HG03064 (cell line): ENCODE data around the gene KRI1.

Experiments used
- ATAC-seq: cut with Tn5 transposase; IDR thresholded peaks from one replicate; pipeline ENCODE4 v1.9.1; 2021; ENCODE audit warnings: low read depth; ENCODE audit not compliant: unreplicated experiment

The KRI1 gene

GRCh38 chr19:10565567-10566407 is at the start of gene KRI1:
TSS of gene KRI1 (minus strand) at chr19:10566010. CDS start at chr19:10565999, 11 bp downstream.
- no peak for ATAC-seq

DNA sequence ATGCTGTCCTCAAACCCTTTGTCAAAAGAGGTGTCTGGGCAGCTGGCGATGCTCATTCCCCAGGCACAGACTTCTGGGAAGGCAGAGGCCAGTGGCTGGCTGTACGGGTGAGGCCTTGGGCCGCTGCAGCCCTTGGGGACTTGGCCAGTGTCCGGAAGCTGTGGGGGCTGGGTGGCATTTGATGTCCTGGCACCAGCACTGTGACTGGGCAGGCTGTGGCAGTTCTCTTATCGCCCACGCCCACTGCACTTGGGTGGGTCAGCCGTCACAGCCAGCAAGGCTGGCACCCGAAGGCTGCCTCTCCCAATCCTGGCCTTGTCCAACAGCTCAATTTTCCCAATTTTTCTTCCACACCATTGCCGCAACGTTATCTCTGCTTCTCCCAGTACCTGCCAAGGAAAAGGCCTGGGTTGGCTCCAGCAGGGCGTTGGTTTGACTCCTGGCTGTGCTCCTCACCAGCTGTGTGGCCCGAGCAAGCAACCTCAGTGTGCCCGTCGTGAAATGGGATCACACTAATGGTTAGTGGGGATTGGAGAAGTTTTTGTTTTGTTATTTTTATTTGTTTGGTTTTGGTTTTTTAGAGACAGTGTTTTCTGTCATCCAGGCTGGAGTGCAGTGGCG is 46.8 kb upstream of the KRI1 start:
- no peak for ATAC-seq

- no peak for ATAC-seq
Measured at GRCh38 chr19:10611907-10612306, 46.1 kb upstream of the KRI1 start.

- ATAC-seq = no peak
Measured at GRCh38 chr19:10604460-10604980, 38.7 kb upstream of the KRI1 start.

GRCh38 chr19:10603873-10604459 is 38.2 kb upstream of the KRI1 start:
- no peak for ATAC-seq

GRCh38 chr19:10603084-10603872 is 37.5 kb upstream of the KRI1 start:
- no peak for ATAC-seq

DNA sequence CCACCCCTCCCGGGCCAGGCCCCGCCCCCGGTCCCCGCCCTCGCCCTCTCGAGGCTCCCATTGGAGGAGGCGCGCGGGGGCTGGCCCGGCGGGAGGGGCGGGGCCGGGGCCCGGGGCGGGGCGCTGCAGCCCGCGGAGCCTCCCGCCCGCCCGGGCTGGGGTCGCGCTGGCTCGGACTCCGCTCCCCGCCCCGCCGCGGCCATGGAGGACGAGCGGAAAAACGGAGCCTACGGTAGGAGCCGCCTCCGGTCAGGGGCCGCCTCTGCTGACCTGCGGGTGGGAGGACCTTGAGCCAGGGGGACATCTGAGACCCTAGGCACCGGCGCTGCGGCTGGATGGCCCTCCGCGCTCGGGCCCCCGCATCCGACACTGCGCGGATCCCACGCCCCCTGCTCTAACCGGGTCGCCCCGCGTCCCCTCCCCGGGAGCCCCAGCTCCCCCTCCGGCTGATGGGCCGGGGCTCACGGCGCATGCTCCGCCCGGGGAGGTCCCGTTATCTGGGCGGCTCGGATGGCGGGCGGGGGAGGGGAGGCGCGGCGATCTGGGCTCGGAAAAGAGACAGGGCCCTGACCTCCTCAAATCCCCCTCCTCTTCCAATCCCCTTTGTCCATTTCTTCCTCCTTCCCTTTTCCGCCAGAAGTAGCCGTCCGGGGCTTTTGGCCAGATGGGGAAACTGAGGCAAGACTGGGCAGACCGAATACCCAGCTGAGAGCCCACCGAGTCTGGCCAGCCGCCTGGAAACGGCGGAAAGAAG is 36.7 kb upstream of the KRI1 start:
- ATAC-seq = peak; percentile 43

- ATAC-seq = no peak
Measured at GRCh38 chr19:10601999-10602329, 36.2 kb upstream of the KRI1 start.

DNA sequence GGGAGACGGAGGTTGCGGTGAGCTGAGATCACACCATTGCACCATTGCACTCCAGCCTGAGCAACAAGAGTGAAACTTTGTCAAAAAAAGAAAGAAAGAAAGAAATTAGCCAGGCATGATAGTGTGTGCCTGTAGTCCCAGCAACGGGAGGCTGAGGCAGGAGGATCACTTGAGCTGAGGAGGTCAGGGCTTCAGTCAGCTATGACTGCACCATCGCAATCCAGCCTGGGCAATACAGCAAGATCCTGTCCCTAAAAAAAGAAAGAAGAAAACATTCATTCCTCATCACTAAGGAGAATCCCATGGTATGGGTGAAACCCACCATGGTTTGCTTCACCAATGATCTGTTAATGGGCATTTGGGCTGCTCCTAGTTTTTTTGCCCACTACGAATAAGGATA is 34.3 kb upstream of the KRI1 start:
- ATAC-seq = no peak

- no peak for ATAC-seq
Measured at GRCh38 chr19:10593820-10594637, 28.2 kb upstream of the KRI1 start.

DNA sequence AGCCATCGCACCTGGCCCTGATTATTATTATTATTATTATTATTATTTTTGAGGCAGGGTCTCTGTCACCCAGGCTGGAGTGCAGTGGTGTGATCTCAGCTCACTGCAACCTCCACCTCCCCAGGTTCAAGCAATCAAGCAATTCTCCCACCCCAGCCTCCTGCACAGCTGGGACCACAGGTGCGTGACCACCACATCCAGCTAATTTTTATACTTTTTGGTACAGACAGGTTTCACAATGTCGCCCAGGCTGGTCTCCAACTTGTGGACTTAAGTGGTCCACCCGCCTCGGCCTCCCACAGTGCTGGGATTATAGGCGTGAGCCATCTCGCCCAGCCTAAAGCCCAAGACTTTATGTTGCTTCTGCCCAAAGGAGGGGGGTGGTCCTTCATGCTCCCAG is 27.3 kb upstream of the KRI1 start:
- ATAC-seq = no peak

GRCh38 chr19:10587839-10588150 is 22.0 kb upstream of the KRI1 start:
- ATAC-seq = no peak

DNA sequence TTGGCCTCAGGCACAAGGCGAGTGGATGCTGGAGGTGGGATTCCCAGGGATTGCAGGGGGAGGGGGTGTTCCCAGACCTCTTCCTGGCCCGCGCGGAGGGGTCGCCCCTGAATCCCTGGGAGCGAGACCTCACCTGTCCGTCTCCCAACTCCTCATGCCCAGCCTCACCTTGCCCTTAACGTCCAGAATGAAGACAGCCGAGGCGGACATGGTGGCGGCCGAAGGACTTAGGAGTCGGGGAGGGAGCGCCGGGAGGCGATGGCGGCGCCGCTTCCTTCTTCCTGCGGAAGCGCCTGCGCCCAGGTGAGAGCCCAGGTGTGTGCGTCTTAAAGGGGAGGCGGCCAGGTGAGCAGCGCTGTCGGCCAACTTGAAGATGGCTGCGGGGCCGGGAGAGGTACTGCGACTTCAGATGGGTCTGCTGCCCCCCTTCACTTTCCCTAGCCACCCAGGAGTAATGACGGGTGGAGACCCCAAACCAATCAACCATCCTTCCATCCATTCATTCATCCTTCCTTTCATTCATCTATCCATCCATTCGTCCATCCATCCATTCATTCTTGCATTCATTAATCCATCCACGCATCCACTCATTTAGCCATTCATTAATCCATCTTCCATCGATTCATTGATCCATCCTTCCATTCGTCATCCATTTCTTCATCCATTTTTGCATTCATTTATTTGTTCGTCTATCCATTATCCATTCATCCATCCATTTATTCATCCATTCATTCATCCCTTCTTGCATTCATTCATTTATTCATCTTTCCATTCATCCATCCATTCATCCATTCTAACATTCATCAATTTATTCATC is 21.4 kb upstream of the KRI1 start, which contains the start of gene AP1M2:
Gene AP1M2 (minus strand): TSS at position 291 of the 817 bp plus-strand sequence. CDS start 81 bp downstream, at position 210.
- ATAC-seq = no peak

GRCh38 chr19:10586396-10586795 is 20.6 kb upstream of the KRI1 start:
- ATAC-seq = no peak

DNA sequence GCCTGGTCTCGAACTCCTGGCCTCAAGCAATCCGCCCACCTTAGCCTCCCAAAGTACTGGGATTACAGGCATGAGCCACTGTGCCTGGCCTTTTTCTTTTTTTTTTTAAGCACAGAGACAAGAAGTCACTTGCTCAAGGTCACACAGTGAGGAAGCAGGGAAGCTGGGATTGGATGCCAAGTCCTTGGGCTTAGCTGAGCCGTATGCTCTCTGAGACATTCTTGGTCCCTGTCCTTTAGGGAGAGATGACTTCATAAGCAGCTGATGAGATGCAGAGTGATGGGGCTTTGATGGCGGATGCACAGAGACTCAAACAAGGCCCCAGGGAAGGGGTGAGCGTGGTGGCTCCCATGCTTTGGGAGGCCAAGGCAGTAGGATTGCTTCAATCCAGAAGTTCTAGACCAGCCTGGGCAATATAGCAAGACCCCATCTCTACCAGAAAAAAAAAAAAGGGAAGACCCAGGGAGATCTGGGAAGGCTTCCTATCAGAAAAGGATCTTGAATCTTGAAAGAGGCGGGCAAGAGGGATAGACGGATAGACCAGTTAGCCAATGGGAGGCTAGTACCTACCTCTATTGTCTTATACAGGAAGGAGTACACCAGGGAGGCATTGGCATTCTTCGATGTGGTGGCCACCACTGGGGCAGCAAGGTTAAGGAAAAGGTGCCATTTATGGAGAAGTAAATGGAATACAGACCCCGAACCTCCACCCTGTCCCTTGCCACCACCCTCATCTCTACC is 17.4 kb upstream of the KRI1 start:
- ATAC-seq = no peak

- ATAC-seq = no peak
Measured at GRCh38 chr19:10582091-10582490, 16.3 kb upstream of the KRI1 start.

- ATAC-seq = no peak
Measured at GRCh38 chr19:10580979-10581631, 15.3 kb upstream of the KRI1 start.
